Eye (tissue), 1 donor: ENCODE measurements around the gene CDC42BPA.

Source experiments
- DNase-seq: peaks from one replicate; pipeline ENCODE4 v3.0.0-alpha.2; 2015

The CDC42BPA gene

DNA sequence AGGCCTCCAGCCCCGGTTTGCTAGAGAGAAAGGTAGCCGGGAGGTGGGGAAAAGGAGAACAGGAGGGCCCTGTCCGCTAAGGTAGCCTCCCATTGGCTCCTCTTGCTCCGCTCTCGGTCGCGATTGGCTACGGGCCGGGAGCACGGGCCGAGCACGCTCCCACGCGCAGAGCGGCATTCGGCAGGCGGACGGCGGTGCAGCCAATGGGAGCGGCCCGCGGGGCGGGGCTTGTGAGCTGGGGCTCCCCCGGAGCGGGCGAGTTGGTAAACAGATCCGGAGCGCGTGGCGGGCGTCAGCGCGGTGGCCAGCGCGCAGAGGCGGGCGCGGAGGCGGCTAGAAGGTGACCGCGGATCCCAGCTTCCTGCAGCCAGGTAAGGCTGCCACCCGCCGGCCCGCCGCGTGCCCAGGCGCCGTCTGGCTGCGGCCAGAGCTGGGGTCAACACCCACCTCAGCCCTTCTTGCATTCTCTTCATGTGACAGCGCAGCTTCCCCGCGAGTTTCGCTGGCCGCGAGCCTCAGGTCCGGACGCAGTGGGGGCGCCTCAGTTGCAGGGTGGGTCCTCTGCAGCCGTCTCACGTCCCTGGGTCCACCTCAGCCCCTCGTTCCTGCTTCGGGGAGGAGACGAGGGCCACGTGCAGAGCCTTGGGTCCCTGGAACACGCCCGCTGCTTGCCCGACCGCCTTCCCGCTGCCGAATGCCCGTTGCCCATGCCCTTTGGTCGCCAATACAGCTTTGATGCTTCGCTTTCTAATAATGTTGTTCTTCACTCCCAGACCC, 378.1 kb downstream of the CDC42BPA start, which contains the start of gene COQ8A:
TSS of gene COQ8A (plus strand) at position 266 of the 777 bp plus-strand sequence. CDS start 21,092 bp downstream, outside the sequence.
- DNase-seq = peak; percentile 99
